Omental fat pad (tissue), 4 donors: ENCODE measurements around the gene NPC1. TPM values are rescaled to one million over a fixed set of nuclear protein-coding genes. Genes with fewer than 3 reads are reported as not detected.

Experiments used
- ATAC-seq: fragments of 150-250 bp; one replicate; pipeline ENCODE4 v1.9.1; 2016; ENCODE audit warnings: mild to moderate bottlenecking, moderate library complexity; ENCODE audit not compliant: low FRiP score
- DNase-seq: peaks from one replicate; pipeline ENCODE4 v3.0.0-alpha.2; 2019; ENCODE audit warnings: low spot score
- CTCF ChIP-seq, 3 donors: fragments of 450-650 bp; IDR thresholded peaks; one replicate each; pipeline ENCODE4 v1.5.1; 2016 to 2017; ENCODE audit warnings: antibody characterized with exemption in 3 of 3, mild to moderate bottlenecking in 3 of 3, moderate library complexity in 2 of 3
- total RNA-seq, 4 donors: library from RNA; depleted of rRNA; stranded (reverse); fragments of >200 nt; gene quantifications; one replicate each; pipeline ENCODE4 v1.1.0, GENCODE V29; 2016

Gene NPC1
- total RNA-seq, 4 donors from 2014 or later: 49.3 to 116 (median 54.7) TPM

DNA sequence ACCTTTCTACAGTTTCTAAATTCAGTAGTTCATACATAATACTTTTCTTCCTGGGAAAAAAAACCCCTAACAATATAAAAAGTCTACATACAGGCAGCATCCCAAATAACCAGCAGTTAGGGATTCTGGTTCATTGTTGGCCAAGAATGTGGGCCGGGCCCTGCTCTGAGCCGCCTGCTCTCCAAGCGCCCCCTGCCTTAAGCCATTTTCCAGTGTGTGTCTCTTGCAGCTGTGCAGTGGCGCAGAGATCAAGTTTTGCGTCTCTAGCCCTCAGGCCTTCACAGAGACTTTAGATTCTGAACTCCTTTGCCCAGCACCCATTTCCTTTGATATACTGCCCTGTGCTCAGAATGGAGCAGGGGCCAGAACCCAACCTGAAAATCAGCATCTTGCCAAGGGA, 50.1 kb downstream of the NPC1 start:
- ATAC-seq (no peak), DNase-seq (no peak)
- no peak for TF ChIP-seq CTCF (IDR thresholded peaks at IDR 0.05)

GRCh38 chr18:23534276-23534675, 52.0 kb downstream of the NPC1 start:
- DNase-seq (no peak), ATAC-seq (no peak)
- TF ChIP-seq CTCF (IDR thresholded peaks at IDR 0.05): no peak

DNA sequence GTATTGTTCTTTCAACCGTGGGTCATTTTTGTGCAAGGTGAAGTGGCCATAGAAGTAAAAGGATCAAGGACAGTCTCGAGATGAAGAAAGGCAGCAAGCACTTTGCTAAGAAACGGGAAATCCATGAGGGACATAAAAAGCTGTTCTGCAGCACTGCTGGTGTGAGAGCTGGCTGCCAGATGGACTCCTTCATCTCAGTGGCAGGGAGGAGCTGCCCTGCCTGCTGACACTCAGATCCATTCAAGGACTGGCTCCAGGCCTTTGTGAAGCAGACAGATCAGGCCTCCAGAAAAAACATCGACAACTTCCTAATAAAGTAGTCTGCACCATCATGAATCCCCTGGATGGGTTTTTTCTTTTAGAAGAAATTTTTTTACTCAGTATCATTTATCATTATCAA, 53.5 kb downstream of the NPC1 start:
- ATAC-seq: no peak
- no peak for DNase-seq
- no peak for TF ChIP-seq CTCF (IDR thresholded peaks at IDR 0.05)

GRCh38 chr18:23531912-23532311, 54.4 kb downstream of the NPC1 start:
- no peak for ATAC-seq
- TF ChIP-seq CTCF (IDR thresholded peaks at IDR 0.05): no peak

GRCh38 chr18:23530195-23530594, 56.1 kb downstream of the NPC1 start:
- no peak for ATAC-seq
- no peak for TF ChIP-seq CTCF (IDR thresholded peaks at IDR 0.05)
- no peak for DNase-seq

More at GRCh38 chr18:23531912-23532311, 54.4 kb downstream of the NPC1 start:
- no peak for DNase-seq

- ATAC-seq: peak; percentile 56
- no peak for DNase-seq
- TF ChIP-seq CTCF (IDR thresholded peaks at IDR 0.05): no peak
Observed at GRCh38 chr18:23529604-23530003, 56.7 kb downstream of the NPC1 start.

DNA sequence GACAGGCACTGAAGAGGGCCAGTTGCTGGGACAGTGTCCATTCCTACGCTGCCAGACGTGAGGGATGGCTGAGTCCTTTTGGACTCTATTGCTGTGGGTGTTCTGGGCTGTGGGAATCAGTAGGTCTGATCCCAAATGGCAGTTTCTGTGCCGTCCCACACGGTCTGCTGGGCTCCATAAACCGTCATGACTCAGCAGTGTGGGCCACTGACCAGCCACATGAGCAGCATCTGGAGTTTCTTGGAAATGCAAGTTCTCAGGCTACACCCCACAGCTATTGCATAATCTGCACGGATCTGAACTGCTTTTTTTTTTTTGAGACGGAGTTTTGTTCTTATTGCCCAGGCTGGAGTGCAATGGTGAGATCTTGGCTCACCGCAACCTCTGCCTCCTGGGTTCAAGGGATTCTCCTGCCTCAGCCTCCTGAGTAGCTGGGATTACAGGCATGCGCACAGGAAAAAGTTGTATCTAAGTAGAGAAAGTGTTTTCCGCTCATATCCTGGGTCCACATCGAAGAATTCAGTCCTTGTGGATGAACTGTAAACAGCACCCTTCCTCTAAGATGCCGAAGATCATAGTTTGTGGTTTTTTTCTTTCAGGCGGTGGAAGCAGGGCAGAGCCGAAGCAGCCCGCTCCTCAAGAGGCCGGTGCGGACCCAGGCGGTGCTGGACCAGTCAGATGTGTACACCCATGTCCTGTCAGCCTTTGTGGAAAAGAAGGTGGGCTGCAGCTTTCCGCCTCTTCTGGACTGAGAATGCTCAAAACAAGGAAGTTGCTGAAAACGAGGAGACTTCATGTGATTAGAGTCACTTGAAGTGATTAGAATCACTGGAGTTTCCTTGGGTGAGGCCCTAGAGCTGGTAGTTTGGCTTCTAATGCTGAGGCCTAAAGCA, 57.5 kb downstream of the NPC1 start:
- TF ChIP-seq CTCF (IDR thresholded peaks at IDR 0.05): no peak
- DNase-seq (no peak), ATAC-seq (peak; percentile 25)
